ENCODE results near the gene C1orf50.
"Not testable (repeated sequence)": the region's sequence is repeated elsewhere in the genome, so short reads cannot be mapped to it uniquely, and the experiment has no call there.

Gene C1orf50

DNA sequence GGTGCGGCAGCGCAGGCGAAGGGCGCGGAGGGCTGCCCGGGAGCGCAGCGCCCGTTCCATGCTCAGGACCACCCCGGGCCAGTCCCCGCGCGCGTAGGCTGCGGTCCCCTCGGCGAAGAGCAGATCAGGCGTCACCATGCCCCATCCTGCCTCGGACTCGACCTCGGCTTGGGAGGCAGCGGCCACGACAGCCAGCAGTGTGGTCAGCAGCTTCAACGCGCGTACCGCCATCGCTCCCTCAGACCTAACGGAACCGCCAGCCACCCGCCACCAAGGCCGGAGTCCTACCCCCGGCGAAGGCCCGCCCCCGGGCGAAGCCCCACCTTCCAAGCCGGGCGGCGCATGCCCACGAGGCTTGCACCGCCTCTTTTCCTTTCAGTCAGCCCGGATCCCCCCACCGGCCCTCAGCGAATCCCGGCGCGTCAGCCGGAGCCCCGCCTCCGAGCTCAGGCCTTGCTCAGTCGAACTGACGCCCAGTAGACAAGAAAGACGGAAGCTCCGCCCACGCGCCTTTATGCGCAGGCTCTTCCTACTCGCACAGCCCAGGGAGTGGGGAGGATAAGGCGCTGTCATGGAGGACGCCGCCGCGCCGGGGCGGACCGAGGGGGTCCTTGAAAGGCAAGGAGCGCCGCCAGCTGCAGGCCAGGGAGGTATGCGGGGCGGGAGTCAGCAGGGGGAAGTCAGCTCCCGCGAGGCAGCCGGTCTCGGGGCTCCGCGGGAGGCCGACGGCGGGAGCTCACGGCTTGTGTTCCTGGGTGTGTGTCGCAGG, at the start of gene C1orf50, which contains the start of gene P3H1:
Gene C1orf50 (plus strand): TSS at position 509 of the 769 bp plus-strand sequence. CDS start 63 bp downstream, at position 572.
Gene P3H1 (minus strand): TSS at position 288 of the 769 bp plus-strand sequence. CDS start 57 bp downstream, at position 231.
- peak; percentile 97 to 100 (median 98) for DNase-seq

DNA sequence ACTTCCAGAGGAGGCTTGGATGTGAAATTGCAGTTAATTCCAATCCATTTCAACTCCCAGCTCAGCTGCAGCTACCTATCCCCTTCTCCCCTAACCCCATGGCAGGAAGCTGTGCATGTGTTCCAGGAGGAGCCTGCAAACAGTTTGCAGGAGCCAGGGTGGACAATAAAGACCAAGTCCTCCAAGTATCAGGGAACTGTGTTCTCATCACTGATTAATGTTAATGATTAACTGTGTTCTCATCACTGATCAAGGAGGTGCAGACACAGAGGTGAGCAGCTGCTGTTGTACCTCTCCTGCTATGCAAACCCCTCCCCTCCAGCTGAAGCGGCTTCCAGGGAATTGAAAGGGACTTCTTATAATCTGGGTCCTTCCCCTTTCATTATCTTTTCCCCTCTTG, 46.2 kb upstream of the C1orf50 start:
- no peak for DNase-seq

DNA sequence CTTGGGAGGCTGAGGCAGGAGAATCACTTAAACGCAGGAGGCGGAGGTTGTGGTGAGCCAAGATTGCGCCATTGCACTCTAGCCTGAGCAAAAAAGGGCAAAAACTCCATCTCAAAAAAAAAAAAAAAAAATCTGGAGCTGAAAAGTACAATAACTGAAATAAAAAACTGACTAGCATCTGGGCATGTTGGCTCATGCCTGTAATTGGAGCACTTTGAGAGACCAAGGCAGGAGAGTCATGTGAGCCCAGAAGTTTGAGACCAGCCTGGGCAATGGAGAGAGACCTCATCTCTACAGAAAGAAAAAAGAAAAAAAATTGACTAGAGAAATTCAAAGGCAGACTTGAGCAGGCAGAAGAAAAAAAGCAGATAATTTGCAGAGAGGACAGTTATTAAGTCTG, 45.1 kb upstream of the C1orf50 start:
- DNase-seq: no peak

DNA sequence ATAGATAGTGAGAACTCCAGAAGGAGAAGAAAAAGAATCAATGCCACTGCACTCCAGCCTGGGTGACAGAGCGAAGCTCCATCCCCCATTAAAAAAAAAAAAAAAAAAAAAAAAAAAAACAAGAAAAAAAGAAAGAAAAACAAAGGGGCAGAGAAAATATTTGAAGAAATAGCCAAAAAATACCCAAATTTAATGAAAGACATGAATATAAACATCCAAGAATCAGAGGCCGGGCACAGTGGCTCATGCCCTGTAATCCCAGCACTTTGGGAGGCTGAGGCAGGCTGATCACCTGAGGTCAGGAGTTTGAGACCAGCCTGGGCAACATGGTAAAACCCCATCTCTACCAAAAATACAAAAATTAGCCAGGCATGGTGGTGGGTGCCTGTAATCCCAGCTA, 44.6 kb upstream of the C1orf50 start:
- not testable (repeated sequence) for DNase-seq

DNA sequence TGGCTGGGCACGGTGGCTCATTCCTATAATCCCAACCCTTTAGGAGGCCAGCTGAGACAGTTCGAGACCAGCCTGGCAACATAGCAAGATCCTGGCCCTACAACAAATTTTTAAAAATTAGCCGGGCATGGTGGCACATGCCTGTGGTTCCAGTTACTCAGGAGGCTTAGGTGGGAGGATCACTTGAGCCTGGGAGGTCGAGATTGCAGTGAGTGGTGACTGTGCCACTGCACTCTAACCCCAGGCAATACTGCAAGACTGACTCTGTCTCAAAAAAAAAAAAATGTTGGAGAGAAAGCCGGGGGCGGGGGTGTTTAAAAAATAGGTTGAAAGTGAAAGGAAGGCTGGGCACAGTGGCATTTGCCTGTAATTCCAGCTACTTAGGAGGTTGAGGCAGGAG, 43.5 kb upstream of the C1orf50 start:
- no peak for DNase-seq

DNA sequence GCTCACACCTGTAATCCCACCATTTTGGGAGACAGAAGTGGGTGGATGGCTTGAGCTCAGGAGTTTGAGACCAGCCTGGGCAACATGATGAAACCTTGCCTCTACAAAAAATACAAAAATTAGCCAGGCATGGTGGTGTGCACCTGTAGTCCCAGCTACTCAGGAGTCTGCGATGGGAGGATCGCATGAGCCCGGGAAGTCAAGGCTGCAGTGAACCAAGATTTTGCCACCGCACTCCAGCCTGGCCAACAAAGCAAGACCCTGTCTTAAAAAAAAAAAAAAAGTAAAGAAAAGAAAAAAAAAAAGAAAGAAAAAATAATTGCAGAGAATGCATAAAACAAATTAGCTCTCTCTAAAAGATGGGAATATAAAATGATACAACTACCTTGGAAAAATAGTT, 41.2 kb upstream of the C1orf50 start:
- DNase-seq: not testable (repeated sequence)

DNA sequence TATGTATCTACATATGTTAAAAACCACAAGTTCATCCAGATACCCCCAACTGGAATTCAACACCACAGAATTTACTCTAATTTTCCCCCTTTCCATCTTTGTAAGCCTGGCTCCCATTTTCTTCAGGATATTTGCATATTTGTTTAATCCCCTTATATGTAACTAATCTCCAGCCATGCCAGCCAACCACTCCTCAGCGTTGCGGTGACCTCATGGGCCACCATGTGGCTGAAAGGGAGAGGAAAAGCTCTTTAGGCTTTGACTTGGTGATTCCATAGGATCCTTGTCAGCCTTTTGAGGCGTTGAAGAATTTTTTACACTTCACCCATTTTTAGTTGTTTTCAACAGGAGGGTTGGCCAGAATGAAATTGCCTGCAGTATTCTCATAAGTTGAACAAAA, 37.0 kb upstream of the C1orf50 start:
- no peak for DNase-seq

DNA sequence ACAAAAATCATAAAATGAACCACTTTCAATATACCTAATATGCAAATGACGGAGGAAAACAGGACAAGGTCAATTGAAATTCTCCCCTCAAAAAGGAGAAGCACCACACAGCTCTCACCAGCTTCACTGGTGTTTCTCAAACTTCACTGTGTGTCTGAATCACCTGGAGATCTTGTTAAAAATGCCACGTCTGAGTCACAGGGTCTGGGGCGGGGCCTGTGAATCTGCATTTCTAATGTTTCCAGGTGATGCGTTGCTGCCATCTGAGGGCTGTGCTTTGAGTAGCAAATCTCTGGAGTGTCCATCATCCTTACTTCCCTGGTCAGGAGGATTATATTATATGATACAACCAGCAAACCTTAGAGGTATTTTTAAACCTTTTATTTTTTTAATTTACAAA, 36.1 kb upstream of the C1orf50 start:
- DNase-seq: no peak

DNA sequence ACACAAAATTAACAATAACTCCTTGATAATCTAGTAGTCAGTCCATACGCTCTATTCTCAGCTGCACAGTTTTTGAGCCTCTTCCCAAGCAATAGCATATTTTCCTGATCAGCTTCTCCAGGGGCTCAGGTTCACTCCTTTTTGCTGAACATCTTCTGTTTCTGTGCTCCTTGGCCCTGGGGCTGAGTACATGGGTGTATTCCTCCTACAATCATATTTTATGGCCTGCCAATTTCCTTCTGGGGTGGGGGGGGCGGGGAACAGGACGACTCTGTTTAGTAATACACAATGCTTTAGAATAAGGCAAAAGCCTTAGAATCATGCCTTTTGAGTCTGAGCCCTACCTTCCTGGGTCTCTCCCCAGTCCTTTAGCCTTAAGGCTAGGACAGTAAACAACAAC, 35.5 kb upstream of the C1orf50 start:
- no peak for DNase-seq

DNA sequence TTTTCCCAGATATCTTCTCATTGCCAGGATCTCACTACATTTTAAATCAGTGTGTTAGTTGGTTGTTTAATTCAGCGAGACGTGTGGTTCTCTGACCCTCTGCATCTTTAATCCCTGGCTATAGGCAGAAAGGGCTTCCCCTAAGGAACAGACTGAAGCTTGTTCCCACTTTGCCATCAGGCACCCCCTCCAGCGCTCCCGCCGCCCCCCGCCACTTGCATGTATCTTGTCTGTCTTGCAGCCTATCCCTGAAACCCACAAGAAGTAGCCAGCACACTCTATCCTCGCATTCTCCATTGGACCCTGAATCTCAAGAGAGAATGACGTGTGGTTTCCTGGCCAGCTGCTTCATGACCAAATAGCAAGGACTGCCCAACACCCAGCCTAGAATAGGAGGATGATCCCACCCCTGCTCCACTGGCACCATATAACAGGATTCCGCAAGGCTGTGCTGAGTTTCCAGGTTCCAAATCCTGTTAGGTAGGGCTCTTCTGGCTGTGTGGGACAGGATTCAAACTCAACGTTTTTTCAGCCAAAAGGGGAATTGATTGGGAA, 34.8 kb upstream of the C1orf50 start:
- no peak for DNase-seq

DNA sequence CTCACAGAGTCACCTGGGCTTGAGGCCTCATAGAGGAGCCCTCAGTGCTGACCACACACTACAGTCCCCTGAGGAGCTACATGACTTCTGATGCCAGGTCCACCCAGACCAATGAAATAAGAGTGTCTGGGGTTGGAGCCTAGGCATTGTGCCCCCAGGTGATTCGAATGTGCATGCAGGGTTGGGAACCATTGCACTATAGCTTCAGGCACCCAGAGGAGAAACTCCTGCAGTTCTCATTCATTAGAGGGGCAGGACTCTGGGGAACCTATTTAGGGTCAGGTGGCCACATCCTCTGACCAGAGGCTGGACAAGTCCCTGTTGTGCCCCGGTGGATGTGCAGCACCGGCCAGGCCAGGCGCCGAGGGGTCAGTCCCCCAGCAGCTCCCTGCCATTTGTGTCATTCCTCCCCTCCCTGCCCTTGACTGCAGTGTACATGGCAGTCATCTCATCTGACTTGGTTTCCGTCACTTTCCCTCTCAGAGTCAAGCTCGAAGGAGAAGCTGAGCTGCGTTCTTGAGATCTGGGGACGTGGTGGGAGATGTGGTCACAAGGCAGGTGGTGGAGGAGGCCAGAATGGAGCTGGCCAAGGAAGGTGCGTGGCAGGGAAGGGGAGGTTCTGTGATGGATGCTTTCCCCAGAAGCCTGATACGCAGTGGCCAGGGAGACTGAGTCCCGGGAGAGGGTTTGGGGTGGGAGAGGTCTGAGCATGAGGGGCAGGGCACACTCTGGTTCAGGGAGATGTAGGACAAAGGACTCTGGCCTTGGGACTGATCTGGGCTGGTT, 33.4 kb upstream of the C1orf50 start:
- no peak for DNase-seq

DNA sequence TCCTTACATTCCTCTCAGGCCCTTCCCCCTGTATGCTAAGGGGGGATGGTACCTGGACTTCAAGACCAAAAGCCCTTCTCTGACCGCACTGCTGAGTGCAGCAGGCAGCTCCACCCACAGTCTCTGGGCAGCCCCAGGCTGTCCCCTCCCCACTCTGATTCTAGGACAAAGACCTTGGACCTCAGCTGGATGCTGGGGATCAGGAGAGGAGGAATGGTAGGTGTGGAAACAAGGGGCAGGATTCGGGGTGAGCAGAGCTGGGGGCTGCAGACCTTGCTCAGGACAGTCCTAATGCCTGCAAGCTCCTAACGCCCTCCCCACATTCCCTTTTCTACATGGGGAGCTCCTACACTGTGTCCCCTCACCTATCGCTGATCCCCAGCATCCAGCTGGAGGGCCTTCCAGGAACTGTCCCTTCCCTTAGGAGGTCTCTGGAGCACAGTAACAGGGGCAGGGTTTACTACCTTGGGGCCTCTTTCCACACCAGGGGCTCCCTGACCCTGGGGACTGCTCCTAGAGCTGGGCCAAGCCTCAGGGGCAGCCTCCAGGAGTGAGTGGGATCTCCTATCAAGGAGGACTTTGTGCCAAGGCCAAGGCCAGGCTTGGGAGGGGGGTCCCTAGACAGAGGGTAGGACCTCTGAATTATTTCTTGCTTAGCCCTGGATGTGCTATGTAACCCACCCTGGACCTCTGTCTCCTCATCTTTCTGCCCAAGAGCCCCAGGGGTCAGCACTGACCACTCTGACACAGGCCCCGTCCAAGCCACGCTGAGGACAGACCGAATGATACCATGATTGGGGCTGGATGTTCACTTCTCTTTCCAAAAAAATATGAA, 32.6 kb upstream of the C1orf50 start:
- DNase-seq: no peak

DNA sequence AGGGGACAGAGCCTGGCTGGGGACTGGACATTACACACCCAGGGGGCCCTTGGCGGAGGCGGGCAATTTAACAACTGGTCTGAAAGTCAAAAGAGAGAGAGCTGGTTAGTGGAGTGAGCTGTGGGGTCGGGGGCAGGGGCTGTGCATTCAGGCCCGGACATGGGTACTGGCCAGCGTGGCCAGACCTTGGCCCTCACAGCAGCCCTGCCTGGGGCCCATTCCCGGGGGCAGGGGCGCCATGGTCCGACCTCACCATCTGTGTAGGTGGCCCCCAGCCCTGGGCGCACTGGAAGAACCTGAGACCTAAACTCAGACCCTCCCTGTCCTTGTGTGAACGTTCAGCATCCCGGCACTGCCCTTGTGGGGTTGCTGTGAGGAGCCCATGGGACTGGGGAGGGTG, 32.0 kb upstream of the C1orf50 start:
- no peak for DNase-seq

DNA sequence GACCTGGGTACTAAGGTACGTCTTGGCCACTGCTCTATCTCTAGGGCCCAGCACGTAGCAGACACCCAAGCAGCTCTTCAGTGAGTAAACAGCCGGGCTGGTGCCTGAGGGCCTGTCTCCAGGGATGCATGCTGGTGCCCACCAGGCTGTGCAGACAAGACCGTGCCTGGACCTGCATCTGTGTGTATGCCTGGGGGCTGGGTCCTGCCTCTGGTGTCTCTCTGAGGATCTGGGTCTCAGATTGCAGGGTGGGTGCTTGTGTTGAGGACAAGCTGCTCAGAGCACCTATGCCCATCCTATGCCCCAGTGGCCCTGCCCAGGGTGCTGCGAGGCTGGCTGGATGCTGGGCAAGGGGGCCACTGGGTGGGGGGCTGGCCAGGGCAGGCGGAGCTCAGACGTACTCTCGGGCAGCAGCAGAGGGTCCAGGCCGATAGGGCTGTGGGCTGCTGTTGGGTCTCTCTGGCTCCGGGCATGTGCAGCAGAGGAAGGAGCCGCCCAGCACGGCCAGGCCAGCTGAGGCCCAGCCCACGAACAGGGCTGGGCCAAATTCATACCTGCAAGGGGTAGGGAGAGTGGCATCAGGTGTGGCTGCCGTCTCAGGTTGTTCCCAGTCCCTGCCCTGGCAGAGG, 31.5 kb upstream of the C1orf50 start:
- DNase-seq: no peak

DNA sequence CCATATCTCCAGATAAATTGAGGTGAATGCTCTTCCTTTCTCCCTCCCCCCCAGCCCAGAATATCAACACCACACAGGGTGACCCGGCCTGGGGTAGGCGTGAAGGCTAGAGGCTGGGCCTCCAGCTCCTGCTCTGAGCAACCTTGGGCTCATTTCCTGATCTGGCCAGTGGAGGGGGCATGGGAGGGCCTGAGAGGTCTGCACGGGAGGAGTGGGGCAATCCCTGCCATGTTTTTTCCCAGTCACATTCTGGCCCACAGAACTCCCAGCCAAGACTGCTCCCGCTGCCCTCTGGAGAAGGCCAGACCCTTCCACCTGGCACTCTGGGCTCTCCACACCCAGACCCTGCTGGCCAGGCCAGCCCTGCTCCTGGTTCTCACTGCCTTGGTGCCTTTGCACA, 30.9 kb upstream of the C1orf50 start:
- no peak for DNase-seq

DNA sequence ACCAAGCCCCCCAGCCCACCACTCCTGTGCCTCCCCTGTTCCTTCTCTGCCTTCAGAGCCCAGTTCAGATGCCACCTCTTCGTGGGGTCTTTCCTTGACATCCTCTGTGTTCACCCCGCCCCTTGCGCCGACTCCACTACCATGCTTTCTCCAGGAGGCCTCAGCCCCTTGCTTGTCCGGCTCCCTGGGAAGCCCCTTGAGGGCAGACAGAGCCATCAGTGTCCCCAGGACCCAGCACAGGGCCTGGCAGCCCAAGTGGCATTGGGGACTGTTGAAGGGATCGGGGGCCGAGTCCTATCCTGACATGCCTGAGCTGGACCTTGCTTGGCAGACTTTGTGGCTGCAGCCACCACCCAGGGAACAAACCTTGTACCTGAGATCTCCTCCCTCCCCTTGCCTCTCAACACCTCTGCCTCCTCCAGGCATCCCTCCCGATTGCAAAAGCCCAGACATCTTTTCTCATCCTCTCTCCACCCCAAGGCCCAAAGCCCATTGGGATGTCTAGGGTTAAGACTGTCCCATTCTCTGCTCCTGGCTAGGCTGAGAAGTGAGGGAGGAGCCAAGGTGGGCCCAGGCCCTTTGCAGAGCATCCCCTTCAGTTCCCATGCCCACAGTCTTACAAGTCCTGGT, 30.4 kb upstream of the C1orf50 start:
- DNase-seq: no peak

DNA sequence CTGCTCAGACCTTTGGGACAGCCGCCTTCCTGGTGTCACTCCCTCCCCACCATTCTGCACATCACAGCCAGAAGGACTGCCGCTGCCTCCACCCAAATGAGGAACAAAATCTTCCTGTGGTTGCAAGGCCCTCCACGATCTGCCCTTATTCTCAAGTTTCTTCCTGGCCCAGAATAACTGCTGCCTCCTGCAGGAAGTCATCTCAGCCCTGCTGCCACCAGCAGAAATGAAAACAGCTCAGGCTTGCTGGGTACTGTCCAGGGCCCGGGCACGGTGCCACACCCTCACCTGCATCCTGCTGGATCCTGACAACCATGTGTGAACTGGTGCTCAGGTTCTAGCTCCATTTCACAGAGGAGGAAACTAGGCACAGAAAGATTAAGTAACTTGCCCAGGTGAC, 29.8 kb upstream of the C1orf50 start:
- peak in 1 of 6 experiments; percentile 10 for DNase-seq

DNA sequence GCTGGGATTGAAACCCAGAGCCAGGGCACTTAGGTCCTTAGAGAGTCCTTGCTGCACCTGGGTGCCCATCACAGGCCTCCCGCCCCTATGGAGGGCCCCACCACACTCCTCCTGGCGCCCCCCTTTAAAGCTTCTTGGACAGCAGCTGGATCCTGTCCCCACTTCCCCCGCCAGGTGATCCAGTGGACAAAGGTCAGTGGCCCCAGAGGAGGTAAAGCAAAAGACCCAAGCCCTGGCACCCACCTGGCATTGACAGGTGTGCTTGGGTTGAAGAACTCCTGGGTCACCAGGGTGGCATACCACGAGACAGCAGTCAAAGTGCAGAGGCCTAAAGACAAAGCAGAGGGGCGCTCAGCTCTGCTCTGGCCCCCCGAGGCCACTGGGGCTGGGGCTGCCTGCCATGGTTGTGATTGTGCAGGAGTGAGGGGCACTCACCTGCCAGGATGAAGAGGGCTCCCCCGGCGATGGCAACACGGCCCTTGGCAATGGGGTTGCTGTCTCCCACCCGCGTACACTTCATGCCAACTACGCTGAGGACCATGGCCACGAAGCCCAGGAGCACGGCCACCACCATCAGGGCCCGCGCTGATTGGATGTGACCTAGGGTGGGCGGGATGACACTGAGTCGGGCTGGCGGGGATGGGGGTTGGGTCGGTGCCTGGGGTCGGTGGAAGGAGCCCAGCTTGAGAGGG, 28.9 kb upstream of the C1orf50 start:
- DNase-seq: no peak

DNA sequence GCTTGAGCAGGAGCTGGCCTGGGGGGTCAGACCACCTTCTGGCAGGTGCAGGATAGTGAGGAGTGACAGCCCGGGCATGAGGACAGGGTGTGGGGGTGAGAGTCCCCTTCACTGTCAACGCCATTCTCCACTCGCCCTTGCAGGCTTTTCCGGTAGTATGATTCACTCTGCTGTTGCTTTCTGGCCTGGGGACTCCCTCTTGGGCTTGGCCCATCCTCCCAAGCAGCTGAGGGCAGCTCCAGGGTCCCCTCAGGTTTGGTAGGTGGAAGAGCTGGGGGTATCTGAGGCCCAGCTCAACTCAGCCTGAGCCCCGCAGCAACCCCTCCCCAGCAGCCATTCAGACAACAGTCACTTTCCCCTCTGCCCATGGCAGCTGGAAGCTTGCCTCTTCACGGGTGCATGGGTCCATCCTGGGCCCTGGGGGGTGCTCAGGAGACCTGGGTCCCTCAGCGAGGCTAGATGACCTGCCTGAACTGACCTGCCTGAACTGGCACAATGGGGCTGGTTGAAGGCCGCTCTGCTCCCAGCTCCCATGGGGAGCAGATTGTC, 28.3 kb upstream of the C1orf50 start:
- no peak for DNase-seq

DNA sequence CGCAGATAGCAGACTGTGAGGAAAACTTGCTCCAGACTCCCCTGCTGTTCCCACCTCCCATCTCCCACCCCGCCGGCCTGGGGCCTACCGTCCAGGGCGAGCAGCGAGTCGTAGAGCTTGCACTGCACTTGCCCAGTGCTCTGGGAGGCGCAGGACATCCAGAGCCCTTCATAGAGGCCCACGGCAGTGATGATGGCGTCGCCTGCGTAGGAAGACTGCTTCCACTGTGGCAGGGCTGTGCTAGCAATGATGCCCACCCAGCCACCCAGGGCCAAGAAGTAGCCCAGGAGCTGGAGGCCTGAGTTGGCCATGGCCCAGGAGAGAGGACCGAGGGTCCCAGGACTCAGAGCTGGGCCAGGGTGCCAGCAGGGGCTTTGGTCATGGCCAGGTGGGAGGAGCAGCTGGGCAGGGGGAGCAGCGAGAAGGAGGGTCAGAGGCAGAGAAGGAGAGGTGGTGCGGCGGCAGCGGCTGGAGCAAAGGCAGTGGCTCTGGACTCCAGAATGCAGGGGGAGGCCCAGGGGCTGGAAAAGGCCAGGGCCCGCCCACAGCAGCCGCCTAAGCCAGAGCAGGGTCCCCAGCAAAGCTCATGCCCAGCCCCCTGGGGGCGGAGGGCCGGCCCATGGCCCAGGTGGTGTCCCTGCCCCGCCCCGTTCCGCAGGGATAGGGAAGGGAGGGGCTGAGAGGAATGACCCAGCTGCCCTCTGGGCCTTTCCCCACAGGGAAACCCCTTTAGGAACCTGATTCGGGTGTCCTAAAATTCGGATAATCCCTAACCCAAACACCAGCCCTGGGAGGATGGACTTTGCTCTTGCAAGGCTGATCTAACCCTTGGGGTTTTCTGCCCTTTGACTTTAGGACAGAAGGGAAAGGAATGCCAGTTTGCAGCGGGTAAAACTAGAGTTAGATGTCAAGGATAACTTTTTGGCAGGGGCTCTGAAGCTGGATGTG, 27.0 kb upstream of the C1orf50 start, which contains the start of gene CLDN19:
Gene CLDN19 (minus strand): TSS at position 484 of the 948 bp plus-strand sequence. CDS start 173 bp downstream, at position 311.
- DNase-seq: no peak
